Measurements from ENCODE around the gene DMRTA2.

The DMRTA2 gene

DNA sequence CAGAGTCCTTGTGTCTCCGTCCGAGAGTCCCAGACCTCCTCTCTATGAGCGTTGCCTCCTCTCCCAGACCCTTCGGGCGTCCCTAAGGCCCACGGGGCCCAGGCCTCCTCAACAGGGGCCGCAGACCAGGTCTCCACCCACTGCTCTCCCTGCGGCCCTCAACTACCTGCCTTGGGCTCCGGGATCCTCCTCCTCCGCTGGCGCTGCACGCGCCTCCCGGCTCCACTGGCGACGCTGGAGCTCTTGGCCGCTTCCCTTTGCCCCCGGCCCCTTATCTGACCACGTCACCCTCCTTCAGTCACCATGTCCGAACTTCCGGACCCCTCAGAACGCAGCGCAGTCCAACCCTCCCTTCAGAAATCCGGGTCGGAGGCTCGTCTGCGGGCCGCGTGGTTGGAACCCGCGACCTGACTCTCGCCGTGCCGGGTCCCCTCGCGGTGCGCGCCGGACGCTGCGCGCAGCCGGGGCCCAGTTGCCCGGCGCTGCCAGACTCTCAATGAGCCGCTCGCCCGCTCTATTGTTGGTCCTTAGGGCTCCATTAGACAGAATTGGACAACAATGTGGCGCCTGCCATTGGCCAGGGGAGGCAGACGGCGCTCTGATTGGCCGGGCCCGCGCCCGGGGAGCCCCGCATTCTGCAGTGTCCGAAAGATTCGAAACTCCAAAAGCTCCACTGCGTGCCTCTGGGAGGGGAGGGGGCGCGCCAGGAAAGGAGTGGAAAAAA, at the start of gene DMRTA2:
Gene DMRTA2 (minus strand): TSS at position 498 of the 724 bp plus-strand sequence. CDS start 1,907 bp downstream, outside the sequence.
- Histone ChIP-seq H3K36me3 (ENCODE audit: insufficient read depth, low read length) (no peaks in the 10 kb centered on the region), H3K9ac (ENCODE audit: low read depth, low read length) (peak within 1 kb of the TSS; percentile 51), H3K4me1 (ENCODE audit: insufficient read depth, low read length) (peaks cover 2% of the 10 kb centered on the region; the same call in 1 of the 2 replicates), H3K9me3 (ENCODE audit: control insufficient read depth, insufficient read depth, low read length) (no peaks in the 10 kb centered on the region)

DNA sequence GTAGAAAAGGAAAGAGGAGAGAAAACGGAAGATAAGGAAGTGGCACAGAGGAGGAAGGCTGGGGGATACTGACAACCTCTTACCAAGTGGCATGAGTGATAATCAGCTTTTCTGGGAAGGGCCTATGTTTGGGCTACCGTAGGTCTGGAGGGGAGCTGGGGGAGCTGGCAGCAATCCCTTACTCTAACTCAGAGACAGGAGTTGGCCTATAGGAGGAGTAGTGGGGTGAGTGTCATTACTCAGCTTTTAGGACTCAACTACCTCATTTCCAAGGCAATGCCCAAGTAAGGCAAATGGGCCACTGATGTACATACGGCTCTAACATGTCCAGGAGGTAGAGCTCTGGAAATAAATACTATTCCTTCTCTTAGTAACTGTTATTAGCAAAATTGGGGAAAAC, 48.7 kb upstream of the DMRTA2 start:
- Histone ChIP-seq H3K4me1 (ENCODE audit: insufficient read depth, low read length) (peaks cover 9% of the 10 kb centered on the region; the same call in 1 of the 2 replicates), H3K9ac (ENCODE audit: low read depth, low read length) (no peak overlapping the region), H3K36me3 (ENCODE audit: insufficient read depth, low read length) (no peaks in the 10 kb centered on the region)

GRCh38 chr1:50462964-50463363, 39.7 kb upstream of the DMRTA2 start:
- H3K9me3 ChIP-seq (ENCODE audit: control insufficient read depth, insufficient read depth, low read length) = no peaks in the 10 kb centered on the region

More for the DNA sequence above, 48.7 kb upstream of the DMRTA2 start:
- no peaks in the 10 kb centered on the region for H3K9me3 ChIP-seq (ENCODE audit: control insufficient read depth, insufficient read depth, low read length)

GRCh38 chr1:50458507-50458906, 35.3 kb upstream of the DMRTA2 start:
- Histone ChIP-seq H3K9me3 (ENCODE audit: control insufficient read depth, insufficient read depth, low read length) (no peaks in the 10 kb centered on the region), H3K36me3 (ENCODE audit: insufficient read depth, low read length) (no peaks in the 10 kb centered on the region), H3K4me1 (ENCODE audit: insufficient read depth, low read length) (no peaks in the 10 kb centered on the region), H3K9ac (ENCODE audit: low read depth, low read length) (no peak overlapping the region)

More at GRCh38 chr1:50462964-50463363, 39.7 kb upstream of the DMRTA2 start:
- no peaks in the 10 kb centered on the region for H3K36me3 ChIP-seq (ENCODE audit: insufficient read depth, low read length)
- H3K9ac ChIP-seq (ENCODE audit: low read depth, low read length) = no peak overlapping the region
- no peaks in the 10 kb centered on the region for H3K4me1 ChIP-seq (ENCODE audit: insufficient read depth, low read length)

DNA sequence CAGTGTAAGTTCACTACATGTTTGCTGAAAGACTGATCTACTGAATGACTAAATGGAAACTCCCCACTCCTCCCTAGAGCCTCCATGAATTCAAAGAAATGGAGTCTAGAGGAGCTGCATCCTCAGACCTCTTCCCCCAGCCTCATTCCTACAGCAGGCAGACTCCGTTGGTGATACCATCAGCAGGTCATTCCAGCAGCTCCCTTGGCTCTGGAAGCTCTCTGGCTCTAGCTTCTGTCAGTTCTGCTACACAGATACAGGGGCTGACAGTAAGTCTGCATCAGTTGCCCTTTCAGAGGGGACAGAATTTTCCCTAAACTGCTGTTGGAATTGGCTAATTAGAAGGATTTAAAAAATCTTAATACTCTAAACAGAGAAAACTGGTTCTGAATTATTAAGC, 31.7 kb upstream of the DMRTA2 start:
- H3K4me1 ChIP-seq (ENCODE audit: insufficient read depth, low read length) = no peaks in the 10 kb centered on the region
- no peak overlapping the region for H3K9ac ChIP-seq (ENCODE audit: low read depth, low read length)
- H3K36me3 ChIP-seq (ENCODE audit: insufficient read depth, low read length) = no peaks in the 10 kb centered on the region
- no peaks in the 10 kb centered on the region for H3K9me3 ChIP-seq (ENCODE audit: control insufficient read depth, insufficient read depth, low read length)

DNA sequence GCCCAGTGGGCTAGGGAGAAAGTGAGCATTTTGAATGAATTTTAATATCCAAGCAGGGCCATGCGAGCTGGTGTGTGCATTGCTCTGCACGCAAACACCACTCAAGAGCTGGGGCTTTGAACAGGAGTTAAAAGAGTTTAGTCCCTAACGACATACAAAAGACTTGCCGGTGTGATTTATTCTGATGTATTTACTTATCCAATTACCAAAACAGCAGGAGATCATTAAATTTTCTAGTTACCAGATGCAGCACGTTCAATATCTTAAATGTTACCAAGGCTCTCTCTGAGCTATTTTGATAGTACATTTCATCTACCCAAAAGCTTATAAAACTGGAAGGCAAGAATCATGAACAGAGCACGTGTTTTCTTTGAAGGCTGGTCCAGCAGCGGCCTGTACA, 30.0 kb upstream of the DMRTA2 start:
- no peaks in the 10 kb centered on the region for H3K9me3 ChIP-seq (ENCODE audit: control insufficient read depth, insufficient read depth, low read length)
- no peak overlapping the region for H3K9ac ChIP-seq (ENCODE audit: low read depth, low read length)

DNA sequence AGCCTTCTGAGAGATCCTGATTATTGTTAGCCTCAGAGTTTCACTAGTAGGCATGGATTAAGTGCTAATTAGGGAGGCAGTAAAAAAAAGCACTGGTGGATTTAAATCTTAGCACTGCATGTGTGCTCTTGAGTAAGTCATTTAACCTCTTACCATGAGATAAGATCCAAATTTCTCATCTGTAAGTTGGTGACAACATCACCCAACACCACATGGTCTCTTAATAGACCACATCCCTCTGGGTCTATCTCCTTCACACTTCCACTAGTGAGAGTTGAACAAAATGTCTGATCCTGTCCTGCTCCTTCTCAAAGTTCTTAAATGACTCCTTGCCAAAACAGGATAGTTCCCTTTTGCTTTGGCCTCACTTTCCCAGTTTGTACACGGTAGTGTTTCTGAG, 29.5 kb upstream of the DMRTA2 start:
- no peaks in the 10 kb centered on the region for H3K9me3 ChIP-seq (ENCODE audit: control insufficient read depth, insufficient read depth, low read length)
- H3K4me1 ChIP-seq (ENCODE audit: insufficient read depth, low read length) = no peaks in the 10 kb centered on the region
- H3K36me3 ChIP-seq (ENCODE audit: insufficient read depth, low read length) = no peaks in the 10 kb centered on the region; the same call in 1 of the 2 replicates
- H3K9ac ChIP-seq (ENCODE audit: low read depth, low read length) = no peak overlapping the region

More for the DNA sequence above, 30.0 kb upstream of the DMRTA2 start:
- no peaks in the 10 kb centered on the region; the same call in 1 of the 2 replicates for H3K36me3 ChIP-seq (ENCODE audit: insufficient read depth, low read length)
- no peaks in the 10 kb centered on the region for H3K4me1 ChIP-seq (ENCODE audit: insufficient read depth, low read length)

DNA sequence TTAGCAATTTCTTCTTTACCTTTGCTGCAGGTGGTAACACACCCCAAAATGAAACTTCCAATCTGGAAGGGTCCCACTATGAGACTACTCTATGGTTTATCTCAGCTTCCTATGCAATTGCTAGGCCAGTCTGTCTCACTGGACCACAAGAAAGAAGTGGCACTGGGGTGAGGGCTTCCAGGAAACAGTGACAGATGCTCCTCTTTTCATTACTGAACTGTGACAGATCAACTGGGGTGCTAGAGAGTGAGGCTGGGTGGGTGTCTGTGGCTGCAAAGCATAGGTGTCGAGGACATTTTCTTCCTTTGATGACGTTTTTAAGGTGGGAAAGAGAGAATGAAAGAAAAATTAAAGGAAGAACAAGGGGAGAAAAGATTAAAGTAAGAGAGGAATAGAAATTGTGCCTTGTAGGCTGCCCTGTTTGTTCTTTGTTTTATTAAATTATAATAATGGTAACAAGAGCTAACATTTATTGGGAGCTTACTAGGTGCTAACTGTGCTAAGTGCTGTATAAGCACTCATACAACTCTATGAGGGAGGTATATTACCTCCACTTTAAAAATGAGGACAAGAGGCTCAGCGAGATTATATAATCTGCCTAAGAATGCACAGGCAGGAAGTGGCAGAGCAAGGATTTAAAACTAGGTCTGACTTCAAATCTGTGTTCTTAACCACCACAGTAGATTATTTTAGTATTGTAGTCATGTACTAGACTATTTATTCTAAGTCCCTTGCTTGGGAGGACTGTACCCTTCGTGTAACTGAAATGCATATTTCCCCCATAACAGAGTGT, 27.8 kb upstream of the DMRTA2 start:
- H3K9ac ChIP-seq (ENCODE audit: low read depth, low read length) = no peak overlapping the region
- peaks cover 3% of the 10 kb centered on the region for H3K36me3 ChIP-seq (ENCODE audit: insufficient read depth, low read length)
- H3K9me3 ChIP-seq (ENCODE audit: control insufficient read depth, insufficient read depth, low read length) = no peaks in the 10 kb centered on the region
- no peaks in the 10 kb centered on the region for H3K4me1 ChIP-seq (ENCODE audit: insufficient read depth, low read length)

DNA sequence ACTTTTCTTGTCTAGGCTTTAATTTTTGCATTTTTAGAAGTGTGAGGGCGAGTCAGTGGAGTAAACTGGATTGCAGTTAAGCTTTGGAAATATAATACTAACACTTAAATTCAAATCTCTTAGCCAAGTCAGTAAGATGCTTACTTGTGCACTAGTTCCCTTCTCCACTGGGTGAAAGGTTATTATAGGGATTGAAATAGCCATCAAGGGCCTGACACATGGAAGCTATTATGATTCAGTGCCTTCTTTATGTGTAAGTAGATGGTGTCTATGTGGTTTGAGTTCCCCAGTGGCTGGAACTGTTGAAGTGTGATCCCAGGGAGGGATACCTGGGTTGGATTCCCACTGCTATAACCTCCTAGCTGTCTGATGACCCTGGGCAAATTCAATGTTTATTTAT, 24.7 kb upstream of the DMRTA2 start:
- Histone ChIP-seq H3K9me3 (ENCODE audit: control insufficient read depth, insufficient read depth, low read length) (no peaks in the 10 kb centered on the region), H3K4me1 (ENCODE audit: insufficient read depth, low read length) (no peaks in the 10 kb centered on the region), H3K36me3 (ENCODE audit: insufficient read depth, low read length) (peaks cover 3% of the 10 kb centered on the region), H3K9ac (ENCODE audit: low read depth, low read length) (no peak overlapping the region)

- H3K9me3 ChIP-seq (ENCODE audit: control insufficient read depth, insufficient read depth, low read length) = no peaks in the 10 kb centered on the region
Observed at GRCh38 chr1:50441183-50441582, 17.9 kb upstream of the DMRTA2 start.

GRCh38 chr1:50438945-50439344, 15.7 kb upstream of the DMRTA2 start:
- Histone ChIP-seq H3K4me1 (ENCODE audit: insufficient read depth, low read length) (no peaks in the 10 kb centered on the region), H3K9ac (ENCODE audit: low read depth, low read length) (no peak overlapping the region), H3K9me3 (ENCODE audit: control insufficient read depth, insufficient read depth, low read length) (no peaks in the 10 kb centered on the region), H3K36me3 (ENCODE audit: insufficient read depth, low read length) (peaks cover 5% of the 10 kb centered on the region; the same call in 1 of the 2 replicates)

More at GRCh38 chr1:50441183-50441582, 17.9 kb upstream of the DMRTA2 start:
- Histone ChIP-seq H3K4me1 (ENCODE audit: insufficient read depth, low read length) (no peaks in the 10 kb centered on the region), H3K9ac (ENCODE audit: low read depth, low read length) (no peak overlapping the region), H3K36me3 (ENCODE audit: insufficient read depth, low read length) (peaks cover 5% of the 10 kb centered on the region; the same call in 1 of the 2 replicates)

- H3K36me3 ChIP-seq (ENCODE audit: insufficient read depth, low read length) = peaks cover 5% of the 10 kb centered on the region; the same call in 1 of the 2 replicates
- no peak overlapping the region for H3K9ac ChIP-seq (ENCODE audit: low read depth, low read length)
- no peaks in the 10 kb centered on the region for H3K9me3 ChIP-seq (ENCODE audit: control insufficient read depth, insufficient read depth, low read length)
- no peaks in the 10 kb centered on the region for H3K4me1 ChIP-seq (ENCODE audit: insufficient read depth, low read length)
Observed at GRCh38 chr1:50436489-50436888, 13.2 kb upstream of the DMRTA2 start.

GRCh38 chr1:50430010-50430405, 6.8 kb upstream of the DMRTA2 start:
- Histone ChIP-seq H3K9ac (ENCODE audit: low read depth, low read length) (peak overlapping the region; percentile 26; the same call in 1 of the 2 replicates), H3K4me1 (ENCODE audit: insufficient read depth, low read length) (no peaks in the 10 kb centered on the region)

DNA sequence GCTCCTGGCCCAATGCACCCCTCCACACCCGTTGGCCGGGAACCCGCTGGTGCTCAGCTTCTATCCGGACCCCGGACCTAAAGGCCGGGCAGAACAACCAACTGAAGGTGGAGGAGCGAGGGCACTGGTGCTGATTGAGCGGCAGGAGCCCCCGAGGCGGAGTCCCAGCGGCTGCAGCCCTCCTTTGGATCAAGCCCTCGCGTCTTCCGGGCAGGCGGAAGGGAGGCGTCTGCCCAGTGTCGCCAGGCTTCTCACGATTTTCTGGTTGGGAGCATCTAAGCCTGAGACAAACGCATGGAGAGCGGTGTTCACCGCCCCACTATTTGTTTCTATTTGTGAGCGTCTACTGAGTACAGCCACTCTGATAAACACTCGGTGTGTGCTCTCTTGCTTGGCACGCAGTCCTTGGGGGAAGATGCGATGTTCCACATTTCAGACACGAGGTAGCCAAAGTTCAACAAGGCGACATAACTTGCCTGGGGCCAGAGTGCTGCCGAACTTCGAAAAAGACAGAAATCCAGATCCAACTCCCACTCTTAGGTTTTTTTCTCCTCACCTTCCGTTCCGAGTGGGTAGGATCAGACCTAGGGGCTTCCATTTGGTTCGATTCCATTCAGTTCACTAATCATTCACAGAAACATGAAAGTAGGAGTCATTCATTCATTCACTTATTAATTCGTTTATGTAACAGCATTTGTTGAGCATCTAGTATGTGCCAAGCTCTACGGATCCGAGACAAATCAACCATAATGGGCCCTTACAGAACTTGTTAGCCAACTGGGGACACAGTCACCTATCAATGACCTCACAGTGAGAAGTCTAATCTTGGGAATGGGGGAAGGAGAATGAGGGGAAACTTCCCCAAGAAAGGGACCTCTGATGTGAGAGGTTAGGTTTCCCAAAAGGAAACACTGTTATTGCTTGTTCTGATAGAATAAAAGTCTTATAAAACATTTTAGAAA, 4.9 kb upstream of the DMRTA2 start:
- no peaks in the 10 kb centered on the region for H3K9me3 ChIP-seq (ENCODE audit: control insufficient read depth, insufficient read depth, low read length)
- no peak overlapping the region; the same call in 1 of the 2 replicates for H3K9ac ChIP-seq (ENCODE audit: low read depth, low read length)
- H3K36me3 ChIP-seq (ENCODE audit: insufficient read depth, low read length) = no peaks in the 10 kb centered on the region
- peaks cover 2% of the 10 kb centered on the region; the same call in 1 of the 2 replicates for H3K4me1 ChIP-seq (ENCODE audit: insufficient read depth, low read length)

More at GRCh38 chr1:50430010-50430405, 6.8 kb upstream of the DMRTA2 start:
- no peaks in the 10 kb centered on the region for H3K36me3 ChIP-seq (ENCODE audit: insufficient read depth, low read length)
- H3K9me3 ChIP-seq (ENCODE audit: control insufficient read depth, insufficient read depth, low read length) = no peaks in the 10 kb centered on the region
